IPS-15b (cell line): Measurements from ENCODE around the gene NCOA1.

Experiments used
- H3K27me3 ChIP-seq: one replicate; pipeline ENCODE4 v1.6.1; 2013; ENCODE audit warnings: low read length; ENCODE audit not compliant: control insufficient read depth, insufficient read depth
- H3K36me3 ChIP-seq: one replicate; pipeline ENCODE4 v1.6.1; 2013; ENCODE audit warnings: low read length; ENCODE audit not compliant: control insufficient read depth, insufficient read depth
- H3K4me1 ChIP-seq: one replicate; pipeline ENCODE4 v1.6.1; 2013; ENCODE audit warnings: mild to moderate bottlenecking, low read length; ENCODE audit not compliant: control insufficient read depth, insufficient read depth
- H3K4me3 ChIP-seq: one replicate; pipeline ENCODE4 v1.5.1; 2013; ENCODE audit warnings: low read depth, low read length
- H3K9ac ChIP-seq: one replicate; pipeline ENCODE4 v1.6.1; 2013; ENCODE audit warnings: low read depth, mild to moderate bottlenecking, low read length
- H3K9me3 ChIP-seq: one replicate; pipeline ENCODE4 v1.6.1; 2013; ENCODE audit warnings: mild to moderate bottlenecking, low read length; ENCODE audit not compliant: control insufficient read depth, insufficient read depth

The NCOA1 gene

DNA sequence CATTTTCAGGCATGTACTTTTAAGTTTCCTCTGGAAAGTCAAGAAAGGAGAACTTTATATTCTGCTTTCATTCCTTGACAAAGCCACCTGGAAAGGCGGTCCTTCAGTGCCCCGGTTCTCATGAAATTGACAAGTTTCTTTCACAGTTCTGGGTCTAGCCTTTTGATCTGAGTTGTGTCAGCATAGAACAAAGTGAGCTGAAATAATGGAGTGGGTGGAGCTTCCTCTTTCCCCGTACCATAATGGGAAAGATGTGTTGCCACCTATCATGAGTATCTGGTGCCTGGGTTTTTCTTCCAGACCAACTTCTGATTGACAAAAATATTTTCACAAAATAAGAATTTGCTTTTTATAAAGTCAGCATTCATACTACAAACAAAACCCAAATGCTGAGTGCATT, 252.9 kb downstream of the NCOA1 start:
- Histone ChIP-seq H3K4me3 (no peak overlapping the region), H3K4me1 (no peaks in the 10 kb centered on the region), H3K9ac (no peak overlapping the region), H3K36me3 (no peaks in the 10 kb centered on the region), H3K27me3 (no peaks in the 10 kb centered on the region), H3K9me3 (no peaks in the 10 kb centered on the region)

DNA sequence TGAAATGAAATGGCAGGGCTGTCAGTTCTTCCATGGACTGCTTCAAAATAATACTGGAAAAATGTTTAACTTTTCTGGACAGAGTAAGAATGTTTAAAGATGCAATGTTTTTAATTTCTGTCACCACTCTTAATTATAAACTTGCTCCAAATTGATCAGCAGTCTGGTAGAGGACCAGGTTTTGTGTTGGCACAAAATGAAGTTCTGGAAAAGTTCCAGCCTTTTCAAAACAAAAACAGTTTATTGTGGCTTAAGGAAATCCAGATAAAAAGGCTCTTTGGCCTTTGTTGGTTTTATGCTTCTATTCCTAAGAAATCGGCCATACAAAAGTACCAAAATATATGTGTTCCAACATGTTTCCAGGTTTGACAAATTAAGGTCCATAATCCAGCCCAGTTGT, 253.3 kb downstream of the NCOA1 start:
- Histone ChIP-seq H3K36me3 (no peaks in the 10 kb centered on the region), H3K4me1 (no peaks in the 10 kb centered on the region), H3K27me3 (no peaks in the 10 kb centered on the region)

DNA sequence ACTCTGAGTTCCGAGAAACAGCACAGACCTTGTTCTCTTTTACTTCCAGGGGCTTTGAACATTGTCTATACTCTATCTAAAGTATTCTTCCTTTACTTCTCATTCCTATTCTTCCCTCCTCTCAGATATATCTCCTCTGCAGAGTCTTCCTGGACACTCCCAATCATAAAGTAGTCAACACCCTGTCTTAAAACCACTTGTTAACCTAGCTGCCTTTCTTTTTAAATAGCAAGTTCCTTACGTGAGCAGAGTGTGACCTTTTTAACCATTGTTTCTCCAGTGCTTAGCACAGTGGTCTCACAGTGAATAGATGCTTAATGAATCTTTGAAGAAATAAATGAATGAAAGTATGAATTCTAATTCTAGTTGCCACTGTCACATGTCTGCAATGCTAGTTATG, 254.8 kb downstream of the NCOA1 start:
- H3K36me3 ChIP-seq: no peaks in the 10 kb centered on the region
- H3K4me3 ChIP-seq: no peak overlapping the region
- H3K4me1 ChIP-seq: no peaks in the 10 kb centered on the region
- H3K9me3 ChIP-seq: no peaks in the 10 kb centered on the region
- no peak overlapping the region for H3K9ac ChIP-seq
- H3K27me3 ChIP-seq: no peaks in the 10 kb centered on the region

More for the DNA sequence above, 253.3 kb downstream of the NCOA1 start:
- Histone ChIP-seq H3K9ac (no peak overlapping the region), H3K4me3 (no peak overlapping the region), H3K9me3 (no peaks in the 10 kb centered on the region)

DNA sequence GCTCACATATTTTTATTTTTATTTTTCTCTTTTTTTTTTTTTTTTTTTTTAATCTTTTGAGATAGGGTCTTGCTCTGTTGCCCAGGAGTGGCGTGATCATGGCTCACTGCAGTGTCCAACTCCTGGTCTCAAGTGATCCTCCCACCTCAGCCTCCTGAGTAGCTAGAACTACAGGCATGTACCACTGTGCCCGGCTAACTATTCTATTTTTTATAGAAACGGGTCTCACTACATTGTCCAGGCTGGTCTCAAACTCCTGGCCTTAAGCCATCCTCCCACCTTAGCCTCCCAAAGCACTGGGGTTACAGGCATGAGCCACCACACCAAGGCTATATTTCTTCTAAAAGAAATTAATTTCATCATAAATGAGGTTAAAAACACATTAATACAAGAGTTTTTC, 256.2 kb downstream of the NCOA1 start:
- H3K36me3 ChIP-seq: no peaks in the 10 kb centered on the region
- no peaks in the 10 kb centered on the region for H3K27me3 ChIP-seq
- no peaks in the 10 kb centered on the region for H3K4me1 ChIP-seq
- no peak overlapping the region for H3K9ac ChIP-seq
- H3K4me3 ChIP-seq: no peak overlapping the region
- no peaks in the 10 kb centered on the region for H3K9me3 ChIP-seq

DNA sequence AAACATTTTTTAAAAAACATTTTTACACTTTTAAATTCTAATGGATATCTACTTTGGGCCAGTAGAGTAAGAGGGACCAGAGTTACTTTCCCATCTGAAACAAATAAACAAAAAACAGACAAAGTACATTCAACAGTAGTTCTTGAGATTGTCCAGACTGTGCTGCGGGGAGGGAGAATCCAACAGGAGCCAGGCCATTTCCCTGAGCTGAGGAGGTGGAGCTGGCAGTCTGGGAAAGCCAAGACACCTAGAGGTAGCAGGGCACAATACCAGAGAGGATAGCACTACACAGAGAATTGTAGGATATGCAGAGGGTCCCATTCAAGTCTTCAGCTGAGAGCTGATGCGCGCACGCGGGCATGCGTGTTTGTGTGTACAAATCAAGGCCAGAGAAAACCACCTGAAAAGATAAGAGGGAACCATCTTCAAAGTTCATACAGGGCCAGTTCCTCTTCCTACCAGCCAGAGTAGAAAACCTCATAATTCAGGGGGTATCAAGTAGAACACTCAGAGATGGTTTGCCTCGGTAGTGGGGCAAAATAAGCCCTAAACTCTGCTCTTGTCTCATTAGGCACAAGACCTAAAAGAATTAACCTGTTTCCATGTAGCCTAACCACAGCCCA, 258.1 kb downstream of the NCOA1 start:
- H3K9ac ChIP-seq: no peak overlapping the region
- no peaks in the 10 kb centered on the region for H3K36me3 ChIP-seq
- no peaks in the 10 kb centered on the region for H3K9me3 ChIP-seq
- no peaks in the 10 kb centered on the region for H3K4me1 ChIP-seq
- H3K27me3 ChIP-seq: no peaks in the 10 kb centered on the region
- H3K4me3 ChIP-seq: no peak overlapping the region

DNA sequence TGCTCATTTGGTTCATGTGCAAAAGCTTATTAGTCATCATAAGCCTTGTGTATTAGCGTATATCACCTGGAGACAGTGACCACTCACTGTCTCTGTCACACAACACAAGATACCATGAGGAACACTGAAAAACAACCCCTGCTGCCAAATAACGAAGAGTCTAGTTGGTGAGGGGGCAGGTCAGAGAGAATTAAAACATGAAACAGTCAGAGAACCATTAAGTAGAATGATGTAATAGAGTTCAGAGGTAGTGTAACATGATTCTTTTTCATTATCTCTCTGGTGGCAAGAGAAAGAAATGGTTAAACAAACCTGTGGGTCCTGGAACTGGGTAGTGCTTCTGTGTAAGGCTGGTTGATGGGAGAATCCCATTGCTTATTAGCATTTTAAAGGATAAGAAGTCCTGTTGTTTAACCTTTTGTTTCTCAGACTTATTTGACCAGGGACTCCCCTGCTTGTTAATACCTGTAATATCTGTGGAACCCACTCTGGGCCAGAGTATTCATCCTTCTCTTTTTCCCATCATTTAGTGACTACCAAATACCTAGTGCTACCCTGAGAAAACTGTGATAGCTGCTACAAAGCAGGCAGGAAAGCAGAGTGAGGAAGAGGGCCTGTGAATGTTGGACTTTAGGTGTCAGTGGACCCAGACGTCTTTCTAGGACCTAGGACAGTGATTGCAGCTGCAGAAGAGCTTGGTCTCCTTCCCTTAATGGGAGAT, 264.1 kb downstream of the NCOA1 start:
- H3K27me3 ChIP-seq: no peaks in the 10 kb centered on the region
- no peak overlapping the region for H3K9ac ChIP-seq
- H3K36me3 ChIP-seq: no peaks in the 10 kb centered on the region
- H3K4me3 ChIP-seq: no peak overlapping the region
- H3K4me1 ChIP-seq: peaks cover 13% of the 10 kb centered on the region
- no peaks in the 10 kb centered on the region for H3K9me3 ChIP-seq

DNA sequence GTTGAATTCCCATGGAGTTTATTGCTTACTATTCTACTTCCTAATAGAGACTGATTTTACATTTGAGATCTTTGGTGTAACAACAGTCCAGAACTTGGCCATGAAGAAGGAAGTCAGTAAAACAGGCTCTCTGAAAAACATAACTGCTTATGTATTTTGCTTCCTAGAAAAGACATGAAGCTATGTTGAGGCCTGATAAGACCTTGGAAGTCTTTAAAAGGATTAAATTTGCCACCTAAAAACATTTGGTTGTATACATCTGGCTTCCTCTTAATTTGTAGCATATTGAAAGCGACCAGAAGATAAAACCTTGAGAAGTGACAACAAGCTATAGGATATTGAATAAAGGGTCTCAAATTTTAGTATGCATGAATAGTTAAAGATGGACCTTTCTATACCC, 265.7 kb downstream of the NCOA1 start:
- H3K36me3 ChIP-seq: no peaks in the 10 kb centered on the region
- H3K9me3 ChIP-seq: no peaks in the 10 kb centered on the region
- no peak overlapping the region for H3K4me3 ChIP-seq
- H3K4me1 ChIP-seq: peaks cover 13% of the 10 kb centered on the region
- H3K27me3 ChIP-seq: no peaks in the 10 kb centered on the region
- H3K9ac ChIP-seq: no peak overlapping the region

DNA sequence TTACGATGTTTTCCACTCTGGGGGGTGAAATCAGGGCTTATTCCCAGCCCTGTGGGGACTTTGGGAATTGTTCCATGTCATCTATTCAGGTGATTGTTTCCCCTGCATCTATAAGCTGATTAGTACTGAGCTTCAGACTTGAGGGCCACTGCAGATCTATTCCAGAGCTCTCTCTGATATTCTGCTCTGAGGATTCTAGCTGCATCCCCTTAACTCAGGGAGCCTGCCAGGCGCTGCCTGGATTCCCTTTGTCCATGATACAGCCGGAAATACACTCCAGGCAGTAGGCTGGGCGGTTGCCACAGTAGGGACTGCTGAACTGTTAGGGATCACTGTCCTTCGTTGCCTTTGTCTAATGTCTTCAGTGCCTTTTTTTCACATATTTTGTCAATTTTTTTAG, 270.8 kb downstream of the NCOA1 start:
- Histone ChIP-seq H3K9ac (no peak overlapping the region), H3K27me3 (no peaks in the 10 kb centered on the region), H3K36me3 (no peaks in the 10 kb centered on the region), H3K4me1 (no peaks in the 10 kb centered on the region), H3K4me3 (no peak overlapping the region), H3K9me3 (no peaks in the 10 kb centered on the region)

DNA sequence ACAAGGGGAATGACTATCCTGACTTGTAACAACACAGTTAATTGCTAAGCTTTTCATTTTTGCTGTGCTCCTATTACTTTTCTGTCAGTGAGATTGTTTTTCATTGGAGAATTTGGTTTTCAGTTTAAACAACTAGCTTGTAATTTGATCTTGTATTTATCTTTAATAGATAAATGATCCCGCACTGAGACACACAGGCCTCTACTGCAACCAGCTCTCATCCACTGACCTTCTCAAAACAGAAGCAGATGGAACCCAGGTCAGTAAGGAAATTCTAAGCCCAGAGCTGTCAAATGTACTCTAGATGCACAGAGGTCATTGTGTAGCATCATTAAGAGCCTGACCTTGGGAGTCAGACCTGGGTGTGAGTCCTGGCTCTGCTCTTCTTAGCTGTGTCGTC, 271.5 kb downstream of the NCOA1 start:
- Histone ChIP-seq H3K4me3 (no peak overlapping the region), H3K9me3 (no peaks in the 10 kb centered on the region), H3K27me3 (no peaks in the 10 kb centered on the region), H3K4me1 (no peaks in the 10 kb centered on the region), H3K9ac (no peak overlapping the region), H3K36me3 (no peaks in the 10 kb centered on the region)

DNA sequence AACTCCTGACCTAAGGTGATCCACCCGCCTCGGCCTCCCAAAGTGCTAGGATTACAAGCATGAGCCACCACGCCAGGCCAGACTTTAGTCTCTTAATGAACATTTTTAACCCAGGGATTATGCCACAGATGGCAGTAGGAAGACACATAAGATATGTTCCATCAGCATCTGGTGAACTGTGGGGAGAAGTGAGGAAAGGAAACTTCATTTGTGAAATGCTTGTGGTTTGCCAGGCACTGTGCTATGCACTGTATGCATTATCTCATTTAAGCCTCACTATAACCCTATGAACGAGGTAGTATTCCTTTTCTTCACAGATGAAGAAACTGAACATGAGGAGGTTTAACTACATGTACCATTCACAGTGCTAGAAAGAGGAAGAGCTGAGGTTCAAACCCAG, 272.8 kb downstream of the NCOA1 start:
- Histone ChIP-seq H3K27me3 (no peaks in the 10 kb centered on the region), H3K9ac (no peak overlapping the region), H3K36me3 (no peaks in the 10 kb centered on the region), H3K9me3 (no peaks in the 10 kb centered on the region), H3K4me1 (no peaks in the 10 kb centered on the region), H3K4me3 (no peak overlapping the region)

DNA sequence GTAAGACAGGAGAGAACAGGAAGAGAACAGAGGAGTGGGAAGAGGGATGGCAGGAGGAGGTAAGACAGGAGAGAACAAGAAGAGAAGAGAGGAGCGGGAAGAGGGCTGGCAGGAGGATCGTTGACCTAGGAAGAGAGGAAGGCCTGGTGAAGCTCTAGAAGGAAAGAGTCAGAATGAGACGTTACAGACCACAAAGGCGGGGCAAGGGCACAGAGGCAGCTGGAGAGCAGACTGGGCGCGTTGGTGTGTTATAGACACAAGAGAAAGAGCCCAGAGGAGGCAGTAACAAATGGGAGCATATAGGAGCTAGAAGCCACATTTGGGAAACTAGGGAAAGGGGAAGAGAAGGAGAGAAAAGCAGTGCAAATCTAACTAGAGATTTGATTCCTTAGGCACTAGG, 275.6 kb downstream of the NCOA1 start:
- H3K36me3 ChIP-seq: no peaks in the 10 kb centered on the region
- no peaks in the 10 kb centered on the region for H3K4me1 ChIP-seq
- no peak overlapping the region for H3K9ac ChIP-seq
- H3K27me3 ChIP-seq: no peaks in the 10 kb centered on the region
- H3K9me3 ChIP-seq: no peaks in the 10 kb centered on the region
- H3K4me3 ChIP-seq: no peak overlapping the region

DNA sequence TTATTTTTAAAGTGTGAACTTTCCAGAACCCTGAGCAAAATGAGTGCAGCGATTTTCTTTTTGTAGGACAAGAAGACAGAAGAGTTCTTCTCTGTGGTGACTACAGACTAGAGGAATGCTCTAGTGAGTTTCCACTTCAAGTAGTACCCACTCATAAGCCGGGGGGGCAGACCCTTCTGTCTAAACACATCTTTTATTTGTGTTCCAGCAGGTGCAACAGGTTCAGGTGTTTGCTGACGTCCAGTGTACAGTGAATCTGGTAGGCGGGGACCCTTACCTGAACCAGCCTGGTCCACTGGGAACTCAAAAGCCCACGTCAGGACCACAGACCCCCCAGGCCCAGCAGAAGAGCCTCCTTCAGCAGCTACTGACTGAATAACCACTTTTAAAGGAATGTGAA, 277.0 kb downstream of the NCOA1 start:
- no peaks in the 10 kb centered on the region for H3K36me3 ChIP-seq
- no peaks in the 10 kb centered on the region for H3K9me3 ChIP-seq
- no peak overlapping the region for H3K4me3 ChIP-seq
- no peaks in the 10 kb centered on the region for H3K27me3 ChIP-seq
- no peaks in the 10 kb centered on the region for H3K4me1 ChIP-seq
- H3K9ac ChIP-seq: no peak overlapping the region
